Measurements from ENCODE around the gene SH3GL2.
A peak's percentile ranks its signal among the peaks of the same experiment; 100 is the strongest.

Gene SH3GL2

GRCh38 chr9:17578911-17579793 lies at the start of gene SH3GL2:
Gene SH3GL2 (plus strand): TSS chr9:17579066.
- Mint-ChIP-seq H3K9me3 (peaks cover 4 to 12% of the 10 kb centered on the region in 2 donors), H3K4me3 (peak within 1 kb of the TSS; percentile 58 to 80), H3K27ac (no peak within 1 kb of the TSS), H3K27me3 (peaks cover 43% of the 10 kb centered on the region), H3K4me1 (peaks cover 6% of the 10 kb centered on the region)
- DNase-seq, result peak; percentile 2 to 10
- ATAC-seq, result peak; percentile 68

- H3K27me3 Mint-ChIP-seq, result no peaks in the 10 kb centered on the region
- H3K9me3 Mint-ChIP-seq, result no peaks in the 10 kb centered on the region
- no peak overlapping the region for H3K4me3 Mint-ChIP-seq
- no peak for ATAC-seq
- no peaks in the 10 kb centered on the region for H3K4me1 Mint-ChIP-seq
- H3K27ac Mint-ChIP-seq, result no peak overlapping the region
- DNase-seq, result peak in 1 of 2 donors; percentile 2
These were observed 47.1 kb upstream of the SH3GL2 start for GRCh38 chr9:17531642-17532254.

DNA sequence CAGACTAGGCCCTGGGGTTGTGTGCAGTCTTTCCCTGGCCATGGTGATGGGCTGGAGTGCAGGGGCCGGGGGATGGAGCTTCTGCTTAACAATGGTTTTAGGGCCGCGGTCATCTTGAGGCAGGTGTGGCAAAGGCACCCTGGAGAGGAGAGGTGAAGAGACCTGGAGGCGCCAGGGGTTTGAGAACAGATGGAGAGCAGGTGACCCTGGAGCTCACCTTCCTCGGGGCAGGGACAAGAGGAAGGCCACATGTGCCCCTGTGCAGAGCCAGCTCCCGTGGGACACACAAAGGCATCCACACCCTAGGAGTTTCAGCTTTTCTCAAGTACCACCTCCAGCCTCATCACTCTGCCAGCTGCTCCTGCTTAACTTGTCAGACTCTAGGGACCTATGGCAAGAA lies 46.4 kb upstream of the SH3GL2 start:
- Mint-ChIP-seq H3K27me3 (no peaks in the 10 kb centered on the region), H3K9me3 (no peaks in the 10 kb centered on the region), H3K4me1 (no peaks in the 10 kb centered on the region), H3K4me3 (no peak overlapping the region), H3K27ac (no peak overlapping the region)
- ATAC-seq, result no peak
- no peak for DNase-seq

DNA sequence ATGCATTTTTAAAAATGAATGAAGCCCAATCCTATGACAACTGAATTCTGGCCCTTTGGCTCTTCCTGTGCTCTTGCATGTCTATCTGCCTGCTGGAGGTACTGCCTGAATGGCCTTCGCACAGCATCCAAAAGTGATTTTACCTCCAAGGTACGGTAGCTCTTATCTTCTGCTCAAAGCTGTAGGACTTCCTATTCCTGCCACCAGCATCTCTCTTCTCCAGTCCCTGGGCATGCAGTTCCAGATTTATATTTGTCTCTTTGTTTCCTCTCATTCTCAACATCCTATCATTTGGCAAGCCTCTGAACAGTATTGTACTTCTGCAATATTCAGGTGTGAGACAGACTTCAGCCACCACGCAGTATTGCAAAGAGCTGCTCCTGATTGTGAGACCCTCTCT lies 43.7 kb upstream of the SH3GL2 start:
- Mint-ChIP-seq H3K9me3 (no peaks in the 10 kb centered on the region), H3K27me3 (no peaks in the 10 kb centered on the region), H3K27ac (no peak overlapping the region), H3K4me1 (no peaks in the 10 kb centered on the region), H3K4me3 (no peak overlapping the region)
- DNase-seq (no peak), ATAC-seq (no peak)

DNA sequence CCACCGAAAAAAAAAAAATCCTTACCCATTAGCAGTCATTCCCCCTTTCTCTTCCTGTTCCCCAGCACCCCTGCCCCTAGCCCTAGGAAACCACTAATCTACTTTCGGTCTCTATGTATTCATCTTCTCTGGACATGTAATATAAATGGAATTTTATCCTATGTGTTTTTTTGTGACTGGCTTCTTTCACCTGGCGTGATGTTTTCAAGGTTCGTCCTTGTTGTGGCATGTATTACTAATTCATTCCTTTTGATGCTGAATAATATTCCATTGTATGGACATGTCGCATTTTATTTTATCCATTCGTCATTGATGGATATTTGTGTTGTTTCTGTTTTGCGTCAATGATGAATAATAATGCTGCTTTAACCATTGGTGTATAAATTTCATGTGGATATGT lies 42.8 kb upstream of the SH3GL2 start:
- ATAC-seq, result no peak
- peaks cover 0 to 8% of the 10 kb centered on the region in 2 donors for H3K9me3 Mint-ChIP-seq
- no peak overlapping the region for H3K4me3 Mint-ChIP-seq

DNA sequence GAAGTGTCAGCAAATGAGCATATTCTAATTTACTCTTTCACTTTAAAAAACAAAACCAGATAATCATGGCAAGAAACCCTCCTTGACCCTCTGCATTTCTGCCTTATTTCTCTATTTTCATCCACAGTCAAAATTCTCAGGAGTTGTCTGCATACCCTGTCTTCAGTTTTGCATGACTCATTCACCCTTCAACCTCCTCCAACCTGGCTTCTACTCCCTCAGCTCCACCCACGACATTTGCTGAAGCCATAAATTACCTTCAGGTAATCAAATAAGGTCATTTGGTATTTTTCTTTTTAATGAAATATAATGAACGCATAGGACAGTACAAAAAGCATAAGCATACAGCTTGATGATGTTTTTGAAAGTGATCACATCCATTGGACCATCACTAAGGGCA lies 27.8 kb upstream of the SH3GL2 start:
- no peak overlapping the region for H3K4me3 Mint-ChIP-seq
- DNase-seq (no peak), ATAC-seq (no peak)
- H3K27ac Mint-ChIP-seq, result no peak overlapping the region
- peaks cover 0 to 33% of the 10 kb centered on the region in 2 donors for H3K9me3 Mint-ChIP-seq
- no peaks in the 10 kb centered on the region for H3K27me3 Mint-ChIP-seq
- H3K4me1 Mint-ChIP-seq, result no peaks in the 10 kb centered on the region

More for the DNA sequence above, 42.8 kb upstream of the SH3GL2 start:
- H3K27me3 Mint-ChIP-seq, result no peaks in the 10 kb centered on the region
- no peak overlapping the region for H3K27ac Mint-ChIP-seq
- no peak for DNase-seq
- H3K4me1 Mint-ChIP-seq, result no peaks in the 10 kb centered on the region

DNA sequence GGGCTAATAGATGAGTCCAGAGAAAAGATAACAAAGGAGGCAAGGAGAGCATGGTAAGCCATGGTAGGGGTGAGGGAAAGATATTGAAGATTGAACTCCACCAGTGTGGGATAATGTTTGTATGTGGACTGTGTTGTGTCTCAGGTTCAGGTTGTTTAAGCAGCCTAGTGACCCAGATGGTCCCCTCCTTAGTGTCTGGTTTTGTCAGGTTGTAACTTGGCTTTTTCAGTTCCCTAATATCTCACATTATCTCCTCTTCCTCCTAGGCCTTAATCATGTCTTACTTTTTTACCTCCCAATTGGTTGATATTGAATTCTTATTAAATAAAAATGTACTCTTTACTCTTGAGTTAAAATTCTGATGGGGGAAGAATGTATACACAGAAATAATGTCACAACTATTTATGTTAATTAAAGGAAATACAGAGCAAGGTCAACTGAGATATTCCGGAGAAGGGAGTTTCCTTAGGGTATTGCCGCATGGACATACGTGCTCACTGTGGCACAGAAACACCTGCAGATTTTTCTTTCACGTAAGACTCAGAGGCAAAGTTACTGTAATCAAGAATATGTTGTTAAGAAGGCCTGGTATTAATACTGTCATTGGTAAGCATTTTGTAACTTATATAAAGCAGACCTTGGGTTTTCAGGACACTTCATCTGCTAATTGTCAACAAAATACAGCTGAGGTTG lies 23.4 kb upstream of the SH3GL2 start:
- Mint-ChIP-seq H3K4me1 (no peaks in the 10 kb centered on the region), H3K27ac (no peak overlapping the region), H3K4me3 (no peak overlapping the region), H3K9me3 (peaks cover 0 to 9% of the 10 kb centered on the region in 2 donors), H3K27me3 (no peaks in the 10 kb centered on the region)
- no peak for ATAC-seq
- DNase-seq, result no peak

- no peaks in the 10 kb centered on the region for H3K27me3 Mint-ChIP-seq
- no peaks in the 10 kb centered on the region for H3K4me1 Mint-ChIP-seq
- H3K4me3 Mint-ChIP-seq, result no peak overlapping the region
- DNase-seq, result no peak
- no peak overlapping the region for H3K27ac Mint-ChIP-seq
- no peak for ATAC-seq
- peaks cover 0 to 2% of the 10 kb centered on the region in 2 donors for H3K9me3 Mint-ChIP-seq
These were observed 22.6 kb upstream of the SH3GL2 start for GRCh38 chr9:17556255-17556654.

DNA sequence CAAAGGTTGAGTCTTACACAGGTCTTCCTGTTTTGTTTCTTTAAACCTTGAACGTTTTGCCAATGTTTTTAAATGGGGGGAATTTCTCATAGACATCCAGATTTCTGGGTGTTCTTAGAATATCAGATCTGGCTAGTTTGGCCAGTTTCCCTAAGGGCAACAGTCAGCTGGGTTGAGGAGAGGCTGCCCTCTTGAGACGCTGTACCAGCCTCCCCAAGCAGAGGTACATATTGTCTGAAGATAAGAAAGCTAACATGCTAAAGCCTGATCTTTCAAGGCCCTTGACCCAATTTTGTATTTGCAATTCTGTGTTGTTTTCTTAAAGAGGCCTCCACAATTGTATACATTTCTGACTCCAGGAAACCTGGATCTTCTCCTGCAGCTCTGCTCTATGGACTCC lies 21.9 kb upstream of the SH3GL2 start:
- no peak for ATAC-seq
- no peaks in the 10 kb centered on the region for H3K27me3 Mint-ChIP-seq
- no peak overlapping the region for H3K27ac Mint-ChIP-seq
- no peak overlapping the region for H3K4me3 Mint-ChIP-seq
- no peaks in the 10 kb centered on the region for H3K4me1 Mint-ChIP-seq
- H3K9me3 Mint-ChIP-seq, result no peaks in the 10 kb centered on the region
- no peak for DNase-seq

- H3K4me1 Mint-ChIP-seq, result no peaks in the 10 kb centered on the region
- DNase-seq (no peak), ATAC-seq (no peak)
- peak overlapping the region in 1 of 2 donors; percentile 23 for H3K27ac Mint-ChIP-seq
- H3K4me3 Mint-ChIP-seq, result no peak overlapping the region
- peaks cover 0 to 15% of the 10 kb centered on the region in 2 donors for H3K9me3 Mint-ChIP-seq
- no peaks in the 10 kb centered on the region for H3K27me3 Mint-ChIP-seq
These were observed 7.0 kb upstream of the SH3GL2 start for GRCh38 chr9:17571825-17572224.

DNA sequence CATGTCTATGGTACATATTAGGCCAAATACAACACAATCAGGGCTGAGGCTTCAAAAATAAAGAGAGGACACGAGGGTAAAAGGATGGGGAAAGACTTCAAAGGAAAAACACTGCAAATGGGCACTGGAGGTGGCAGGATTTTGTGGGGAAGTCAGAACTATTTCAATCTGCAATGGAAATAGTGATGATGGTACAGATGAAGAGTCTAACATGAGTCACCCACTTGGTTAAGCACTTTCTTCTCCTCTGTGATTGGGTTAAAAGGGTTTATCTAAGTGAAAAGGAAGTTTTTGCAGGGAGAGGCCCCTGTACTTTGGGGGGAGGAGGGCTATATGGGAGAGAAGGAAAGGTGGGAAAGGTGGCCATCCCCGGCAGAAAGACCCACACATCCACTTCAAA lies 4.5 kb upstream of the SH3GL2 start:
- H3K4me3 Mint-ChIP-seq, result no peak overlapping the region
- H3K9me3 Mint-ChIP-seq, result peaks cover 4 to 20% of the 10 kb centered on the region in 2 donors
- no peak for DNase-seq
- H3K27ac Mint-ChIP-seq, result no peak overlapping the region
- peaks cover under 1% of the 10 kb centered on the region for H3K4me1 Mint-ChIP-seq
- ATAC-seq, result no peak
- peaks cover 17% of the 10 kb centered on the region for H3K27me3 Mint-ChIP-seq

- Mint-ChIP-seq H3K27ac (no peak overlapping the region), H3K4me3 (peak overlapping the region; percentile 29 to 37)
- ATAC-seq, result peak; percentile 9
These were observed 322 bp upstream of the SH3GL2 start for GRCh38 chr9:17578577-17578910.

GRCh38 chr9:17580119-17580518 lies 1.3 kb downstream of the SH3GL2 start:
- no peak overlapping the region for H3K4me3 Mint-ChIP-seq
- peaks cover 43% of the 10 kb centered on the region for H3K27me3 Mint-ChIP-seq
- peaks cover 6% of the 10 kb centered on the region for H3K4me1 Mint-ChIP-seq
- ATAC-seq (no peak), DNase-seq (no peak)
- no peak overlapping the region for H3K27ac Mint-ChIP-seq
- peaks cover 4 to 5% of the 10 kb centered on the region in 2 donors for H3K9me3 Mint-ChIP-seq

More at GRCh38 chr9:17578577-17578910, 322 bp upstream of the SH3GL2 start:
- DNase-seq, result no peak
- H3K4me1 Mint-ChIP-seq, result peaks cover 6% of the 10 kb centered on the region
- peaks cover 43% of the 10 kb centered on the region for H3K27me3 Mint-ChIP-seq
- peaks cover 4 to 13% of the 10 kb centered on the region in 2 donors for H3K9me3 Mint-ChIP-seq

DNA sequence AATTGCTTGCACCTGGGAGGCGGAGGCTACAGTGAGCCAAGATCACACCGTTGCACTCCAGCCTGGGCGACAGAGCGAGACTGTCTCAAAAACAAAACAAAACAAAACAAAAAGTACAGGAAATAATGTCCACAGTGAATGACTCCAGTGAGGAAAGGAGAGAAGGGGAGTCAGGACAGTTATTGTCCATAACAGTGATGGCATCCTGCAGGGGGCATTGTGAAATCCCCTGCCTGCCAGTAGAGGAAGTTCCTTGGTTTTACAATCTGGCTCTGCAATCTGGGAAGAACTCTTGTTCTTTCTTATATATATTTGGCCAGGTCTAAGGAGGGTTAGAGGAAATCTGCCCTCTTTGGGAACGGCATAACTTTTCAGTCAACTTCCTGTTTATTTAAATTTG lies 8.2 kb downstream of the SH3GL2 start:
- Mint-ChIP-seq H3K4me1 (no peaks in the 10 kb centered on the region), H3K4me3 (no peak overlapping the region), H3K27me3 (no peaks in the 10 kb centered on the region), H3K9me3 (peaks cover 0 to 11% of the 10 kb centered on the region in 2 donors), H3K27ac (no peak overlapping the region)
- no peak for DNase-seq
- no peak for ATAC-seq

DNA sequence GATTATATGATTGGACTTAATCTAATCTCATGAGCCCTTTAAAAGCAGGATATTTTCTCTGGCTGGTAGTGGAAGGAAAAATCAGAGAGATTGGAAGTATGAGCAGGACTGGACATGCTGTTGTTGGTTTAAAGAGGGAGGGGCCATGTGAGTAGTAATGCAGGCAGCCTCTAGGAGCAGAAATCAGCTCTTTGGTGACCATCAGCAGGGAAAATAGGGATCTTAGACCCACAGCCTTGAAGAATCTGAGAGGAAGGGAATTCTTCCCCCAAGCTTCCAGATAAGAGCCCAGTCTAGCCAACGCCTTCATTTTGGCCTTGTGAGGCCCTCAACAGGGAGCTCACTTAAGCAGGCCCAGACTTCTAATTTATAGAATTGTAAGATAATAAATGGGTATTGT lies 9.5 kb downstream of the SH3GL2 start:
- Mint-ChIP-seq H3K4me3 (no peak overlapping the region), H3K27me3 (no peaks in the 10 kb centered on the region), H3K4me1 (no peaks in the 10 kb centered on the region), H3K27ac (no peak overlapping the region), H3K9me3 (peaks cover 0 to 11% of the 10 kb centered on the region in 2 donors)
- DNase-seq (no peak), ATAC-seq (no peak)

DNA sequence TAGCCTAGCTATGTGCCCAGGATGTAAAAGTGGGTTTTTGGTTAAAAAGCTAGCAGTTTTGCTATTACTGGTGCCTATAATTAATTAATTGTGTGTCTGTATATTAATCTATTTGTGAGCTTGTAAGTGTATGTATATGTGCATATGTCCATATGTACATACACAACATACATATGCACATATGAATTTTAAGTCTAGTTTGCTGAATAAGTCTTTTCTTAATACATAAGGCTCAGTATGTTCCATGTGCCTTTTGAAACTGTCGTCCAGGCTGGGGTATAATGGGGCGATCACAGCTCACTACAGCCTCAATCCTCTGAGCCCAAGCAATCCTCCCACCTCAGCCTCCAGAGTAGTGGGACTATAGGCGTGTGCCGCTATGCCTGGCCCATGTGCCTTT lies 10.1 kb downstream of the SH3GL2 start:
- no peak for ATAC-seq
- peaks cover 0 to 11% of the 10 kb centered on the region in 2 donors for H3K9me3 Mint-ChIP-seq

More for the DNA sequence above, 10.1 kb downstream of the SH3GL2 start:
- no peaks in the 10 kb centered on the region for H3K4me1 Mint-ChIP-seq
- H3K27ac Mint-ChIP-seq, result no peak overlapping the region
- no peaks in the 10 kb centered on the region for H3K27me3 Mint-ChIP-seq
- no peak overlapping the region for H3K4me3 Mint-ChIP-seq
- DNase-seq, result no peak
